GM12878 (cell line): ENCODE results near the gene NT5DC3. TPM values are rescaled to one million over a fixed set of nuclear protein-coding genes. Genes with fewer than 3 reads are reported as not detected.
A peak's percentile ranks its signal among the peaks of the same experiment; 100 is the strongest.

ENCODE experiments used
- ATAC-seq: fragments of 200-7000 bp; cut with Tn5 transposase; 3 replicates; pipeline ENCODE4 v1.9.1; 2020; ENCODE audit warnings: mild to moderate bottlenecking, moderate library complexity
- BruUV-seq: library from RNA; stranded (reverse); fragments of 400-500 nt; replicated peaks from 2 replicates; lab custom pipeline; 2021; lab: Mats Ljungman, UMichigan
- CTCF ChIA-PET: fragments of 300-600 bp; sonication (Branson Sonifier 250); formaldehyde crosslinking; extraction: SDS; loops from one replicate; lab custom pipeline; 2021; ENCODE audit warnings: inconsistent platforms; lab: Yijun Ruan, JAX
- POLR2A ChIA-PET: fragments of 350-600 bp; formaldehyde crosslinking; extraction: SDS; loops from one replicate; lab custom pipeline; 2021; ENCODE audit warnings: inconsistent platforms; lab: Charles Lee
- RAD21 ChIA-PET: fragments of 300-600 bp; sonication (Branson Sonifier 250); formaldehyde crosslinking; loops from one replicate; lab custom pipeline; 2023; ENCODE audit warnings: antibody characterized with exemption; ENCODE audit not compliant: unreplicated experiment; lab: Charles Lee
- SMC1A ChIA-PET: fragments of 300-600 bp; sonication (Branson Sonifier 250); formaldehyde crosslinking; loops from one replicate; lab custom pipeline; 2023; ENCODE audit not compliant: unreplicated experiment, uncharacterized antibody; lab: Charles Lee
- DNase-seq: peaks from one replicate; pipeline ENCODE4 v3.0.0-alpha.2; 2011; ENCODE audit warnings: low read depth, low spot score
- FAIRE-seq: peaks from 3 replicates; lab custom pipeline; 2011; peaks lifted over from hg19 to GRCh38; lab: Jason Lieb, UNC
- H2AFZ ChIP-seq: 2 replicates; pipeline ENCODE4 v1.6.0; 2011; ENCODE audit warnings: low read depth, low read length, control low read depth; ENCODE audit not compliant: control insufficient read depth
- H3K27ac ChIP-seq: 2 replicates; pipeline ENCODE4 v1.5.1; 2011; ENCODE audit warnings: control low read depth; ENCODE audit not compliant: control insufficient read depth, insufficient read depth
- H3K27me3 ChIP-seq, 2 experiments: replicated peaks in 1 of 2; 2 replicates each; pipeline versions ENCODE4 v1.6.0 to v1.6.1; 2011; ENCODE audit warnings: low read length in 1 of 2; ENCODE audit not compliant: control insufficient read depth in 2 of 2, insufficient read depth in 2 of 2
- H3K36me3 ChIP-seq, 2 experiments: 2 replicates each; pipeline ENCODE4 v1.5.1; 2011; ENCODE audit warnings: low read length in 1 of 2; ENCODE audit not compliant: control insufficient read depth in 2 of 2, insufficient read depth in 2 of 2
- H3K4me1 ChIP-seq: 2 replicates; pipeline ENCODE4 v1.6.1; 2011; ENCODE audit warnings: mild to moderate bottlenecking, low read length, moderate library complexity, mixed read lengths; ENCODE audit not compliant: control insufficient read depth, insufficient read depth
- H3K4me2 ChIP-seq: 2 replicates; pipeline ENCODE4 v1.6.0; 2011; ENCODE audit warnings: control low read depth; ENCODE audit not compliant: control insufficient read depth, insufficient read depth
- H3K4me3 ChIP-seq: fragments of 200-600 bp; sonication (generic); 2 replicates; pipeline ENCODE4 v1.5.1; 2016
- H3K79me2 ChIP-seq: 2 replicates; pipeline ENCODE4 v1.6.0; 2011; ENCODE audit warnings: low read length; ENCODE audit not compliant: control insufficient read depth, insufficient read depth
- H3K9ac ChIP-seq: 2 replicates; pipeline ENCODE4 v1.8.0; 2011; ENCODE audit warnings: low read length, control low read depth, mixed read lengths; ENCODE audit not compliant: control insufficient read depth, insufficient read depth
- H3K9me3 ChIP-seq: replicated peaks from 3 replicates; pipeline ENCODE4 v1.5.1; 2011; ENCODE audit warnings: mild to moderate bottlenecking, low read length; ENCODE audit not compliant: control insufficient read depth, insufficient read depth
- H4K20me1 ChIP-seq: 2 replicates; pipeline ENCODE4 v1.6.0; 2011; ENCODE audit not compliant: control insufficient read depth, insufficient read depth
- ASH2L ChIP-seq: fragments of 300-600, 200-600 bp; sonication (generic); IDR thresholded peaks from 2 replicates; pipeline ENCODE4 v1.6.1; 2017; ENCODE audit warnings: low read depth, mild to moderate bottlenecking, borderline replicate concordance
- ATF3 ChIP-seq: IDR thresholded peaks from 2 replicates; pipeline ENCODE4 v1.6.1; 2011; ENCODE audit warnings: low read depth, mild to moderate bottlenecking, low read length, moderate library complexity, borderline replicate concordance; ENCODE audit errors: extremely low read depth
- GATAD2B ChIP-seq: fragments of 450-650 bp; conservative IDR thresholded peaks from 2 replicates; pipeline ENCODE4 v1.6.1; 2017; ENCODE audit warnings: low read depth, mild to moderate bottlenecking, moderate library complexity
- HDAC2 ChIP-seq: fragments of 200-600 bp; sonication (generic); IDR thresholded peaks from 2 replicates; pipeline ENCODE4 v1.6.1; 2017
- KLF5 ChIP-seq: fragments of 450-650 bp; IDR thresholded peaks from 2 replicates; pipeline ENCODE4 v1.6.1; 2014; ENCODE audit warnings: mild to moderate bottlenecking; ENCODE audit not compliant: partially characterized antibody
- LARP7 ChIP-seq: fragments of 450-650 bp; IDR thresholded peaks from 2 replicates; pipeline ENCODE4 v1.6.1; 2017; ENCODE audit warnings: mild to moderate bottlenecking
- PAX5 ChIP-seq: IDR thresholded peaks from 2 replicates; pipeline ENCODE4 v1.6.1; 2011; ENCODE audit warnings: low read depth, low read length, borderline replicate concordance
- SREBF1 ChIP-seq: IDR thresholded peaks from 2 replicates; pipeline ENCODE4 v1.6.1; 2012; ENCODE audit warnings: mild to moderate bottlenecking, low read length
- WGBS: methylation state at CpG from one replicate; pipeline ENCODE4 v1.1.6; 2016; ENCODE audit warnings: low lambda C conversion rate; ENCODE audit not compliant: insufficient replicate concordance, insufficient coverage; ENCODE audit errors: missing lambda C conversion rate; 5-methylcytosine and 5-hydroxymethylcytosine counted together
- in situ Hi-C: fragments of 300-500 bp; cut with MboI; formaldehyde crosslinking; loops from 9 replicates; pipeline ENCODE4 v1.14.3; 2018; ENCODE audit warnings: mixed read lengths
- intact Hi-C: fragments of 100-400 bp; cut with micrococcal nuclease; formaldehyde crosslinking; loops from one replicate; pipeline ENCODE4 v1.14.2; 2022; ENCODE audit not compliant: unreplicated experiment
- polyA plus RNA-seq, 11 experiments: library from polyadenylated mRNA; depleted of rRNA in 4 of 11; unstranded in 6 of 11; stranded (reverse) in 5 of 11; fragments of >200 nt; fragmentation: Nextera tagmentation in 4 of 11; fragmentation: Illumina TruSeq in 1 of 11; extraction: Ambion mirVana in 4 of 11; extraction: Trizol in 1 of 11; gene quantifications; 1 replicate in 1 of 11; 2 replicates in 10 of 11; pipeline versions ENCODE4 v1.2.1 to v1.2.3, GENCODE V29; 2011 to 2016; ENCODE audit warnings: inconsistent platforms in 2 of 11, missing spikeins in 2 of 11, low read depth in 1 of 11
- total RNA-seq, 4 experiments: library from RNA; depleted of rRNA in 3 of 4; stranded (reverse); fragments of >200 nt in 3 of 4; fragmentation: Illumina TruSeq in 1 of 4; extraction: Trizol in 1 of 4; gene quantifications; 2 replicates each; pipeline versions ENCODE4 v1.2.1 to v1.2.3, GENCODE V29; 2013 to 2021
- TF ChIP-seq, protein P1 (sequence below): IDR thresholded peaks from 2 replicates; pipeline ENCODE4 v1.6.1; 2012; ENCODE audit warnings: low read depth, low read length, improper control_type of control experiment

The NT5DC3 gene
- total and polyA plus RNA-seq, 10 of the 15 experiments (the other 5 are each of a cell fraction or from before 2014, with no cell fraction given): 2.0 to 12.4 (median 5.9) TPM

DNA sequence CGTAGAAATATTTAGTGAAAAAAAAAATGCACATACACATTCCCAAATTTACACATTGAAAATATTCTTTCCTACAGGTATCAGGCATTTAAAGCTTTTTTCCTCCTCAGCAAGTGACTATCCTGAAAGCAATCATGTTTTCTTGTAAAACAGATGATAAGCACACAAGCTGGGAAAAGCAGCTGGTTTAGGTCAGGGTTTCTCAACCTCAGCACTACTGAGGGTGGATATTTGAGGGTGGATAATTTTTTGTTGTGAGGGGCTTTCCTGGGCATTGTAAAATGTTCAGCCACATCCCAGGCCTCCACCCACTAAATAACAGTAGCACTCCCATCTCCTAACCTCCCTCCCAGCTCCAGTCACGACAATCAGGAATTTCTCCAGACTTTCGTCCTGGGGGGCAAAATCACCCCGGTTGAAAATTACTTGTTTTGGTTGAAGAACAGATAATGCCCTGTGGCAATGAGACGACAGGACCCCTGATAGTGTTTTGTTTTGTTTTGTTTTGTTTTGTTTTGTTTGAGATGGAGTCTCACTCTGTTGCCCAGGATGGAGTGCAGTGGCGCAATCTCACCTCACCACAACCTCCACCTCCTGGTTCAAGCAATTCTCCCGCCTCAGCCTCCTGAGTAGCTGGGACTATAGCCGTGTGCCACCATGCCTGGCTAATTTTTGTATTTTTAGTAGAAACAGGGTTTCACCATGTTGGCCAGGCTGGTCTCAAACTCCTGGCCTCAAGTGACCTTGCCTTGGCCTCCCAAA is 15.0 kb upstream of the NT5DC3 start:
- ChIA-PET POLR2A (no interaction called here), SMC1A (interaction anchor here (0.6 kb wide), 1 partner anchor 28 kb away, joined by 3 read pairs; no protein-coding TSS in a partner anchor), CTCF (no interaction called here), RAD21 (no interaction called here)
- FAIRE-seq (peak; percentile 59), ATAC-seq (no peak), DNase-seq (no peak)
- BruUV-seq: no TSS peak
- Histone ChIP-seq H3K79me2 (no peaks in the 10 kb centered on the region), H3K4me2 (no peak overlapping the region), H4K20me1 (no peaks in the 10 kb centered on the region), H3K27ac (no peak overlapping the region), H3K36me3 (no peaks in the 10 kb centered on the region), H2AFZ (no peak overlapping the region), H3K9me3 (no peaks in the 10 kb centered on the region), H3K9ac (no peak overlapping the region), H3K4me3 (no peak overlapping the region), H3K27me3 (no peaks in the 10 kb centered on the region), H3K4me1 (no peaks in the 10 kb centered on the region)
- 68% methylated on average over 8 of the region's 8 CpGs for WGBS
- TF ChIP-seq LARP7 (no peak), PAX5 (no peak), ATF3 (no peak), HDAC2 (no peak), ASH2L (no peak), SREBF1 (no peak), KLF5 (no peak), GATAD2B (no peak)
- TF ChIP-seq, protein P1, sequence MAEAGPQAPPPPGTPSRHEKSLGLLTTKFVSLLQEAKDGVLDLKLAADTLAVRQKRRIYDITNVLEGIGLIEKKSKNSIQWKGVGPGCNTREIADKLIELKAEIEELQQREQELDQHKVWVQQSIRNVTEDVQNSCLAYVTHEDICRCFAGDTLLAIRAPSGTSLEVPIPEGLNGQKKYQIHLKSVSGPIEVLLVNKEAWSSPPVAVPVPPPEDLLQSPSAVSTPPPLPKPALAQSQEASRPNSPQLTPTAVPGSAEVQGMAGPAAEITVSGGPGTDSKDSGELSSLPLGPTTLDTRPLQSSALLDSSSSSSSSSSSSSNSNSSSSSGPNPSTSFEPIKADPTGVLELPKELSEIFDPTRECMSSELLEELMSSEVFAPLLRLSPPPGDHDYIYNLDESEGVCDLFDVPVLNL: no peak
- in situ Hi-C loops: no loop called here
- intact Hi-C loops: no loop called here
